ENCODE results near the gene PRKCB.
"Not testable (repeated sequence)": the region's sequence is repeated elsewhere in the genome, so short reads cannot be mapped to it uniquely, and the experiment has no call there.

PRKCB gene

DNA sequence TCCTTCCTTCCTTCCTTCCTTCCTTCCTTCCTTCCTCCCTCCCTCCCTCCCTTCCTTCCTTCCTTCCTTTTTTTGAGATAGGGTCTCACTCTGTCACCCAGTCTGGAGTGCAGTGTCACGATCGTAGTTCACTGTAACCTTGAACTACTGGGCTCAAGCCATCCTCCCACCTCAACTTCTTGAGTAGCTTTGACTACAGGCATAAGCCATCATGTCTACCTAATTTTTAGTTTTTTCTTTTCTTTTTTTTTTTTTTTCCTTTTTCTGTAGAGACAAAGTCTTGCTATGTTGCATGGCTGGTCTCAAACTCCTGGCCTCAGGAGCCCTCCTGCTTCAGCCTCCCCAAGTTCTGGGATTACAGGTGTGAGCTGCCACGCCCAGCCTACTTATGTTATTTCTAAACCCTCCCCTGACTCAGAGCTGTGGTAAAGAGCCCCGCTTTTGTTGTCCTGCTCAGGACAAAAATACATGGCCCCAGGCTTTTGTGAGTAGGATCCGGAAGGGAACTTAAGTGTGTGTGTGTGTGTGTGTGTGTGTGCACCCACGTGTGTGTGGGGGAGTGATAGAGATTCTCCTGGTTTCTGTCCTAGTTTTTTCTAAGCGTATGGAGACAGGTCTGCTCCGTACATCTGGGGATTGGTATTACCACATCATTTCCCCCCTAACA, 67.1 kb downstream of the PRKCB start:
- no peak for DNase-seq

DNA sequence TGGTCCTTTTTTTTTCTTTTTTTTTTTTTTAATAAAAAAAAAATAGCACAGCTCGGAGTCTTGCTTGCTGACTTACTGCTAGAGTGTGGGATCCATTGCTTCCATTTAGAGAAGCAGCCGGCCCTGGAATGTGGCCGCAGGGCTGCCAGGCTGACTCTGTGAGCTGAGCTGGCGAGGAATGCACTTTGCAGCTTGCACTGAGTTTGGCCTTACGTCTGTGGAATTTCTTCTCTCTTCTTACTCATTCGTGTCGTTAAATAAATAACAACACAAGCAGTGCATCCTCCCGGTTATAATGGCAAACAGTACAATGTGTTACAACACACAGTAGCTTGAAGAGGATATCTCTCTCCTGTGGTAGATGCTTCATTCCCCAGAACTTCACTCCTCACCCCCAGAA, 69.2 kb downstream of the PRKCB start:
- no peak for DNase-seq

DNA sequence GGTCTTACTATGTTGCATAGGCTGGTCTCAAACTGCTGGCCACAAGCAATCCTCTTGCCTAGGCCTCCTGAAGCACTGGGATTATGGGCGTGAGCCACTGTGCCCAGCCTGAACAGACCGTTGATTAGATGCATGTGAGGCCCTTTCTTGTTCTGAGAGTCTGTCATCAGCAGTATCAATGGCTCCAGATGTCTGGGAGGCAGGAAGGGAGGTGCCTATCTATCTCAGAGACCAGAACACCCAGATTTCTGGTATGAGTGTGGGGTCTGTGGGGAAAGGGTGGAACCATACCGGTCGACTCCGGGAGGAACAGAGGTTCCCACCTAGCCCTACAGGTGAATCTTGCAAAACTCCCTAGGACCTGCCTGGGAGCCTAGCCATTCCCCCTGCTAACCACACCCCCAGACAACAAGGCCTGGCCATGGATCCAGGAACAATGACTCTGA, 71.7 kb downstream of the PRKCB start:
- no peak for DNase-seq

DNA sequence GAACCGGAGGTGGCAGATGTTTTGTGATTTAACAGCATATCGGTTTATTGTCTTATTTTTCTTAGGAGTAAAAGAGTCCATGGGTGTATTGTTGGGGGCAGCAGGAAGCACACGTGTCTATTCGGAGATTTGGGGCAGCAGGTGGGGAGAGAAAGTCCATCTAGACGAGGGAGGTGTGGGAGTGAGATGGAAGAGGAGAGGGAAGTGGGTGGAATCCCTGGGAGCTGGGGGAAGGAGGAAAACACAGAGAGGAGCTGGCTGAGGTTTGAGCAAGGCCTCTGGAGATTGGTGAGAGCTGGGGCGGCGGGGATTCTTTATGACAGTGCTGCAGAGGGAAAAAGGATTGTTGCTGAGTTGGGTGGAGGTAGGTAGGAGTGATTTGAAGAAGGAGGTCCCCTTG, 72.1 kb downstream of the PRKCB start:
- DNase-seq, result no peak

DNA sequence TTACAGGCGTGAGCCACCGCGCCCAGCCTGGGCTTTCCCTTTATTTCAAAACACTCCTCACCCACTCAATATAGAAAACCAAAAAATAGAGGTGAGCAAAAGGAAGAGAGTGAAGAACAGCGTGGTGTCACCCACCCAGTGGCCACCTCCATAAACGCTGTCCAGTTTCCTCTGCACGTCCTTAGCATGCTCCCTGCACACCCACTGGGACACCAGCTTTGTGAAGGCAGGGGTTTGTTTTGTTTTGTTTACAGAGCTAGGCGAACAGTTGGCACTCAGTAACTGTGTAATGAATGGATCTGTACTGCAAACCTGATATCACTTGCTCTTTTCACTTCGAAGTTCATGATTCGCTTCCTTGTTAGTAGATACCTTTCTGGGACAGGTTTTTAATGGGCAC, 73.0 kb downstream of the PRKCB start:
- no peak for DNase-seq

DNA sequence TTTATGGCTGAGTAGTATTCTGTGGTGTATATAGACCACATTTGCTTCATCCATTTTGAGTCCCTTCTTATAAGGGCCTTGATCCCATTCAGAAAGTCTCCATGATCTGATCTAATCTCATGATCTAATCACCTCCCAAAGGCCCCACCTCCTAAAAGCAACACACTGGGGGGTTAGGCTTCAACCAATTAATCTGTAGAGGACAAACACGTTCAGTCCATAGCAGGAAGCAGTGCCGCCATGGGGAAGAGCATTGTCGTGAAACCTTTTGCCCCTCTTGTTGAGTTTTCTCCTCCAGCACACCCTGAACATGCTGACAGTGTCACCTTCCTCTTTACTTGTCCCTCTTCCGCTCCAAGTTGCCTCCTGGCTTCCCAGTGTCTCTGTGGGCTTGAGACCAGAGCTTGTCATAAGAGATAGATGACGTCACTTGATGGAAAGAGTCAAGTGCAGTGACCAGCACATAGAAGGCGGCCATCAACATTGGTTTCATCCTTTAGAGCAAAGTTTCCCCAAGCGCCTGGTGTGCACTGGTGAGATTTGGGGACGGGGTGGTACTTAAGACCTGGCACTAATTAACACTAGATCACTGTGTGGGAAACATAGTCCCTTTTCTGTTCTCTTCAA, 74.1 kb downstream of the PRKCB start:
- DNase-seq, result no peak

DNA sequence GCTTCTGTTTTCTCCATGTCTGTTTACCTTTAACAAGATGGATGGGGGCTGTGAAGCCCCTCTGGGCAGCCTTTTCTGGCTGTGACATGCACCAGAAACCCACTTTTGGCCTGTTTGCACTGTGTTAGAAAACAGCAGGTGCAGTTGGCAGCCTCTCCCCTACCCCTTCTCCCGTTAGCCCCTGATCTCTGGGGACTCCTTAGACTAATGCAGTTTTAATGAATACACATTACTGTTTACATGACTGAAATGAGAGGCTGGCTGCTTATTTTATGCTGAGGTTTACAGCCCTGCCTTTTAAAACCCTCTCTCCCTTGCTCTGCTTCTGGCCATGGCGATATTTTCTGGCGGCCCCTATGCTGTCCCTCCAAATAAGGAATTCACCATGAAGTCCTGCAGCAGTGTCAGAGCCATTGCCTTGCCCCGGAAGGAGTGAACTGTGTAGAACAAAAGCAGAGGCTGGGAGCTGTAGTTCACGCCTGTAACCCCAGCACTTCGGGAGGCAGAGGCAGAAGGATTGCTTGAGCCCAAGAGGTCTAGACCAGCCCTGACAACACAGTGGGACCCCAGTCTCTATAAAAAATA, 79.3 kb downstream of the PRKCB start:
- DNase-seq, result no peak

DNA sequence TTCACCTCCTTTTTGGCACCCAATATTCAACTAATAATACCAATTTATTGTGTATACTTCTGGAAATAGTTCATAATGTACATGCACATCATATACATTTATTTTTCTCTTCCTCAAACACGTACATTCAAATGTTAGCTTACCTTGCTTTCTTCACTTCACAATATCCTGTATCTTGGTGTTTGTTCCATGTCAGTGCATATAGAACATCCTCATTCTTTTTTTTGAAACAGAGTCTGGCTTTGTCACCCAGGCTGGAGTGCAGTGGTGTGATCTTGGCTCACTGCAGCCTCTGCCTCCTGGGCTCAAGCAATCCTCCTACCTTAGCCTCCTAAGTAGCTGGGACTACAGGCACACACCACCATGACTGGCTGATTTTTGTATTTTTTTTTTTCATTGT, 80.8 kb downstream of the PRKCB start:
- DNase-seq, result not testable (repeated sequence)

DNA sequence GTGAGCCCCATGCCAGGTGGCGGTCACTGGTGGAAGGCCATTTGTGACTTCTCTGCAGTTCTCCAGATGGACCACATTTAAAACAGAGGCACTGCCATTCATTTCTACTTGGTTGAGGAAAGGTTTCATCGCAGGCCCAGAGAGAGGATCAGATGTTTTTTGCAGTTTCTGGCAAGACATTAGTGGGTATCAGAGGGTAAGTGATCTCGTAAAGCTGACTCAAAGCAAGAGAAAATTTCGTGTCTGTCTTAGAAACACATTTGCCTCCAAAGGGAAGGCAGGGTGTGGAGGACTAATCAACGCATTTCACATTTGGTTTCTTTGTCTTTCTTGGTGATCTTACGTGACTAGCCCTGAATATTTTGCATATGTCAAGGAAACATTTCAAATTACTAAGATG, 81.8 kb downstream of the PRKCB start:
- DNase-seq, result no peak

DNA sequence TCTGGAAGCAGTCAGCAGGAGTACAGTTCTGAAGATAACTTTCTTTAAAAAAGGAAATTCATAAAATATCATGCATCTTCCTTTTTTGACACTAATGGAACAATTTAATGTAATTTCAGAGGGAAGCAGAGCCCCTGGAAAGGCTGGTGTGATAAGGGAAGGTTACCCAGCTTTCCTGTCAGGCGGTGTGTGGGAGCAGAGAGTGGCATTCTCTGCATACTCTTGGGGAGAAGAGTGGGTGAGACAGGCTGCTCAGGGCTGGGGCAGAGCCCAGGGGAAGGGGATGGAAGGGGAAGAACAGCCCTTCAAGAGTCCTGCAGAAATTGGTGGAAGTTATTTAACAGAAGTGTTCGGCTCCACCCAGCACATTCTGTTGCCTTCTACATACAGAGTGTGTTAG, 84.7 kb downstream of the PRKCB start:
- no peak for DNase-seq

DNA sequence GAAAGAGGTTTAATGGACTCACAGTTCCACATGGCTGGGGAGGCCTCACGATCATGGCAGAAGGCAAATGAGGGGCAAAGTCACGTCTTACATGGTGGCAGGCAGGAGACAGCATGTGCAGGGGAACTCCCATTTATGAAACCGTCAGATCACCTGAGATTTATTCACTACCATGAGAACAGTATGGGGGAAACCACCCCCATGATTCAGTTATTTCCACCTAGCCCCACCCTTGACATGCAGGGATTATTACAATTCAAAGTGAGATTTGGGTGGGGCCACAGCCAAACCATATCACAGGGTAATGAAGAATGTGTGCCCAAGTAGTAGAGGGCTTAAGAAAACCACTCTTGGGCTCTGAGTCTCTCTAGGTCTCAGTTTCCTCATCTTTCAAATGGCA, 85.1 kb downstream of the PRKCB start:
- no peak for DNase-seq

DNA sequence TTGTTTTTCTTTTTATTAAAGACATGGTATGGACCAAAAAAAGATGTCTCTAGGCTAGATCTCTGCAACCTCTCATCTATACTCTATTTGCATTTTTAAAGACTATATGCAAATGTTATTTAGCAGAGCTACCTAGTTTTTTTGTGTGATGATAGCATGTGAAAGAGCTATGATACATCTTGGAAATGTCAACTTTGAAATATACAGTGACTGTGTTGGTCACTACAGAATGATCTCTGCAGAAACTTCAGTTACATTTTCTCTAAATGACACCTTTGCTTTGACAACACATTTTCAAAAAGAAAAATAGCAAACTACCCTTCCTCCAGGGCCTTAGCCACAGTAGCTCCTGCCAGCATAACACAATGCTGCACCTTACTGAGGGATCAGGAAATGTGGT, 86.6 kb downstream of the PRKCB start:
- no peak for DNase-seq

DNA sequence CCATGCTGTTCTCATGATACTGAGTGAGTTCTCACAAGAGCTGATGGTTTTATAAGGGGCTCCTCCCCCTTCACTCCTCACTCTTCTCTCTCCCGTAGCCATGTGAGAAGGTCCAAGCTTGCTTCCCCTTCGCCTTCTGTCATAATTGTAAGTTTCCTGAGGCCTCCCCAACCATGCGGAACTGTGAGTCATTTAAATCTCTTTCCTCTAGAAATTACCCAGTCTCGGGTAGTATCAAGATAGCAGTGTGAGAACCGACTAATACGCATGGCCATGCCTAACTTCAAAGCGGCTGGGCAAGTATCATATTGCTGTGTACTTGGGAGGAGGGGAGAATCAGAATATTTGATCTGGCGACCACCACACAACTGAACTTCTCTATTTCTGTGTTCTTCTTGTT, 88.3 kb downstream of the PRKCB start:
- DNase-seq, result no peak

DNA sequence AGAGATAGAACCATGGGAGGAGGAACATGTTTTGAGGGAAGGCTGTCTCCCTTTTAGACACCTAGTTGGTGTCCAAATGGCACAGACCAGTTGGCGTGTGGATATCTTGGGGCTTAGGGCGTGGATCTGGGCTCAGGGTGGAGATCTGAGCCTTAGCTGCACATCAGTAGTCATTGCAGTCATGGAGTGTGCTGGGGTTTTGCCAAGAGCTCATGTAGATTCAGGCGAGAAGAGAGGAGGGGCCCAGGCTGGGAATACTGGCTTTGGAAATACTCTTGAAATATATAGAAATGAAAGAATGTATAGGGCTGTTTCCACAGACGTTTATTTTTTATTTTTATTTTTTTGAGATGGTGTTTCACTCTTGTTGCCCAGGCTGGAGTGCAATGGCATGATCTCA, 92.0 kb downstream of the PRKCB start:
- DNase-seq, result no peak

DNA sequence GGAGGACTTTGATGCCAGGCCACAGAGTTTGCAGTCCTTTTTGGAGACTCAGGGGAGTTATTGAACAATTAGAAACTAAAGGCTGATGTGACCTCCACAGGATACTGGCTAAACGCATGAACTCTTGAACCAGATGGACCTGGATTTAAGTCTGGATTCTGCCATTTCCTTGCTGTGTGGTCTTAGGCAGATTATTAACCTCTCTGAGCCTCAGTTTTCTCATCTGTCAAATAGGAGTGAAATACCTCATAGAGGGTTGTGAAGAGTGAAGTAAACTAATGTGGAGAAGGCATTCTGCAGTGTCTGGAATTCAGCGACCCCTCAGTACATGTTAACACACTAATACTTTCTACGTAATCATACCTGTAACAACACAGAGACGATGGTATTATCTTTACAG, 93.5 kb downstream of the PRKCB start:
- DNase-seq, result no peak

DNA sequence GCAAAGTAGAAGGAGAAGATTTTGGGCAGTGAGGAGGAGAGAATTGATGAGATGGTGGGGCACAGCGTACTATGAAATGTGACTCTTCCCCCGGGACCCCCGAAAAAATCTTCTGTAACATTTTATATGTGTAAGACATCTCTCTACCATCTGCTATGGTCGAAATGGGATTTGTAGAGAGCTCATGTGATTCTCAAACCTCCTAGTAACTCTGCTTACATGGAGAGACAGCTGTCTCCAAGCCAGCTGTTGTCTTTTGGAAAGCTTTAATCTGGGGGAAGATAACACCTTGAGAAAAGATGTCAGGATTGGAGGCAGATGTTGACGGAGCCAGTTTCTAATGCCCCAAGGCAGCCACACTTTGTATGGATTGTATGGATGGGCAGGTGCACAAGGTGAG, 94.1 kb downstream of the PRKCB start:
- DNase-seq, result no peak

DNA sequence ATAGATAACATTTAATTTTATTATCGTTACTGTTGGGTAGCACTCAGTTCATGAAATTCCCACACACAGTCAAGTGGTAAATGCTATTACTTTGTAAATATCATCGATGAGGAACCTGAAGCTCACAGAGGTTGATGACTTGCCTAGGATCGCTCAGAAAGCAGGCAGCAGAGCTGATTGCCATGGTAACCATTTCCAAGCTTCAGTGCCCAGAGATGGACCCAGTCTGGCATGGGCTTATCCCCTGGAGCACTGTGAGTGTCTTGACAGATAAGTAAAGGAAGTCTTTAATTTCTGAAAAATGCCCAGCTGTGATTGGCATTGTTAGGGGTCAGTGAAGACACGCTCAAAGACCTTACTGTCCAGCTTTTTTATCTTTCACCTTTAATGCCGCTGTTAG, 95.0 kb downstream of the PRKCB start:
- DNase-seq, result no peak

DNA sequence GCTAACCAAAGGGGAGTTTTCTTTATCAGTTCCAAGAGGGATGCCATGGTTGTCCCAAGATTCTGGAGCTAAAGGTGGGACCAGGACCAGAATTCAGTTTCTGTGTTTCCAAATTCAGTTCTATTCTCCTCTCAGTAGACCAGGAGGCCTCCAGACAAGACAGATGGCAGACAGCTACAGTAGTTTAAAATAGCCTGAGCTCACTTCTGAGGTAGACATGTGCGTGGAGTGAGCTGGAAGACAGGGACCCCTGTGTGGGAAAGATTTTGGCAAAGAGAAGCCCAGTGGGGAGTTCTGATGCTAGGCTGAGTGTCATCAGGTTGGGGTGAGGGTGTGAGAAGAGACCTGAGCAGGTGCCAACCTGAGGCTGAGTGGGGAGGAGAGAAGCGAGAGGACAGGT, 95.4 kb downstream of the PRKCB start:
- no peak for DNase-seq

DNA sequence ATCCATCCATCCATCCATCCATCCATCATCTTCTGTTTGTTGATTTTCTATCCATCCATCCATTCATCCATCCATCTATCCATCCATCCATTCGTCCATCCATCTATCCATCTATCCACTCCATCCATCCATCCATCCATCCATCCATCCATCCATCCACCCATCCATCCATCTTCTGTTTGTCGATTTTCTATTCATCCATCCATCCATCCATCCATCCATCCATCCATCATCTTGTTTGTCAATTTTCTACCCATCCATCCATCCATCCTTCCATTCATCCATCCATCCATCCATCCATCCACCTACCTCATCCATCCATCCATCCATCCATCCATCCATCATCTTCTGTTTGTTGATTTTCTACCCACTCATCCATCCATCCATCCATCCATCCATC, 97.9 kb downstream of the PRKCB start:
- not testable (repeated sequence) for DNase-seq

DNA sequence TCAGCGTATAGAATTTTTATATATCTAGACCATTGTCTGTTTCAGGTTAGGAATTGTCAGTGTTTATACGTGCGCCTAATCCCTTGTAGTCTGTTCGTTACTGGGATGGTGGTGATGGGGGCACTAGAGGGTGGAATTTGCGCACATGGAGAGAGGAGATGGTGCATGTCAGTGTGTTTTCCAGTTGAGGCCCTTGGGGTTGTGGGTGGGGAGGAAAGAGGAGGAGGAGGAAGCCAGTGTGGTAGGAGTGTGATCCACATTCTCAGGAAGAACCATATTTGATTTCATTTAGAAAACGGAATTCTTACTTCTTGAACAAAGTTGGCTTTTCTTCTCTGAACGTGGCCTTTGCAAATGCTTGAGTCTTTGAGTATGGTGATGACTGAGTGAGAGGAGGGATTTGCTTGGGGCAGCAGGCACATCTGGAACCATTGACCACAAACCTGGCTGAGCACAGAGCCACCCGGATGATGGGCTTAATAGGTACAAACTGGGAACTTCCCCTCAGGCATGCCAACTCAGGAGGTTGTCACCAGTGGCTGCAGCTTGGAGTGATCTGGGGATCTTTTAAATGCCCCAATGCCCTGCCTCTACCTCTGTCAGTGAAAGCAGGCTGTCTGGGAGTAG, 98.9 kb downstream of the PRKCB start:
- DNase-seq, result no peak

DNA sequence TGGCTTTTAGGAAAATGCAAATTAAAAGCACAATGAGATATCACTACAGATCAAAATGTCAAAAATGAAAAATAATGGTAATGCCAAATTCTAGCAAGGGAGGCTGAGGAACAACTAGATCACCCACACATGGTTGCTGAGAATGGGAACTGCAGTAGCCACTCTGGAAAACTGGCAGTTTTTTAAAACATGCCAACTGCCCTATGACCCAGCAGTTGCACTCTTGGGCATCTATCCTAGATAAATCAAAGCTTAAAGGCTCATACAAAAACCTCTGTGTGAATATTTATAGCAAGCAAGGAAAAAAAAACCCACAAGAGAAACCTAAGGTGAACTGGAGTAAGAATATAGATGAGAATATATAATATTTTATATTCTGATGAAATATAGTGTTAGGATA, 104.3 kb downstream of the PRKCB start:
- DNase-seq, result no peak

DNA sequence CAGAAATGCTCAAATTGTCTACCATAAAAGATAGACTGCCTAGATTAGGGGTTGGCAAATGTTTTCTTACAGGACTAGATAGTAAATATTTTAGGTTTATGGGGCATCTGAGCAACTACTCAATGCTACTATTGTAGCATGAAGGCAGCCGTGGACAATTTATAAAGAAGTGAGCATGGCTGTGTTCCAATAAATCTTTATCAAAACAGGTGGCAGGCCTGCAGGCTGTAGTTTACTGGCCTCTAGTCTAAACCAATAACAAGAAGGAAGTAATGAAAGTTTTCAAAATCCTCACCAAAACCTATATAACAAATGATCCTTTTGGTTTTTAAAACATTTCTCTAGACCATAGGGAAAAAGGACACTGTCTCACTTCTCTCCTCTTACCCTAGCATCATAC, 105.2 kb downstream of the PRKCB start:
- DNase-seq, result no peak

DNA sequence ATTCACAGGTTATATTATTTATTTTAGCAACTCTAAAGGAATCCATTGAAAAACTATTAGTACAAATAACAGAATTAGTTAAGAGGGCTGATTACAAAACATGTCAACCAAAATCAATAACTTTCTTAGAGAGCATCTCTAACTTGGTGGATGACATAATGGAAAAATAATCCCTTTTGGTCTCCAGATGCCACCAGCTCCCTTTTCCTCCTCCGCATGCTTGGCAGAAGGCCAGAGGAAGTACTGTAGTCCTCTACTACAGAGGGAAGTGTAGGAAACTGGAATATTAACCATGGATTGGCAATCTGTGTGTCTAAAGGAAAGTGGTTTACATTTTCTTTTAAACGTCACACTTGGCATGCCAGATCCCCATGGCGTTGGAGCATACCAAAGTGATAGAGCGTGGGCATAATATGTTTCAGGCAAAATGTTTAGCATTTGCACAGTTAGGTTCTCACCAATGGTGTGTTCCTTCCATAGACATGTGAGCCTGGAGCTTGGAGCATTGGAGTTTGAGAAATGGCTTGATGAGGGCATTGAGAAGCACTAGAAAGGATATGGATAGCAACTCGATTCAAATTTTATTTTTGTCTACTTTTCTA, 106.3 kb downstream of the PRKCB start:
- no peak for DNase-seq

DNA sequence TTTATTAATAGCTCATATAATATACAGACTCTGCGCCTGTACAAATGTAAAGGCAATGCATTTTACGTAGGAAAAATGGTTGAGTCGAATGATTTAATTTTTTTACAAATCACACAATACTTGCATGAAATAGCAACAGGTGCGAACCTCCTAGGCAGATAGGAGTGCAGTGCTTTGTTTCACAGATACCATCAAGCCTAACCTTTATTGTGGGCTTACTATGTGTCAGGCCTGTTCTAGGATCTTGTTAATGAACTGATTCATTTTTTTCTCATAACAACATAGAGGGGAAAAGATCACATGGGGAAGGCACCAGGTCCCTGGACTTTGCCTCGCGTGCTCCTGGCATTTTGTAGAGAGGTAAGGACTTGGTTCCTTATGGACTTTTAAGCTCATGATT, 107.8 kb downstream of the PRKCB start:
- DNase-seq, result no peak
